Gastrocnemius medialis (tissue), 4 donors: ENCODE measurements around the gene S100A4.
"Not testable (repeated sequence)": the region's sequence is repeated elsewhere in the genome, so short reads cannot be mapped to it uniquely, and the experiment has no call there.

Experiments used
- CTCF ChIP-seq, 5 experiments: fragments of 450-650 bp in 3 of 5; fragments of 200-600 bp in 2 of 5; sonication (generic) in 2 of 5; IDR thresholded peaks in 4 of 5; conservative IDR thresholded peaks in 1 of 5; 1 replicate in 4 of 5; 2 replicates in 1 of 5; pipeline ENCODE4 v1.5.1; 2016 to 2019; ENCODE audit warnings: antibody characterized with exemption in 5 of 5, mild to moderate bottlenecking in 3 of 5, moderate library complexity in 3 of 5
- POLR2A ChIP-seq, 2 donors: fragments of 450-650 bp; IDR thresholded peaks; one replicate each; pipeline ENCODE4 v1.6.1; 2017; ENCODE audit warnings: antibody characterized with exemption in 2 of 2, mild to moderate bottlenecking in 2 of 2, moderate library complexity in 2 of 2

GRCh38 chr1:153562021-153562420, 16.4 kb upstream of the S100A4 start:
- not testable (repeated sequence) for TF ChIP-seq CTCF (IDR thresholded peaks at IDR 0.05 in 4 of 5, conservative IDR thresholded peaks at IDR 0.05 in 1 of 5); POLR2A (IDR thresholded peaks at IDR 0.05)
